ENCODE results near the gene TYRO3.
A peak's percentile ranks its signal among the peaks of the same experiment; 100 is the strongest.

TYRO3 gene

GRCh38 chr15:41559239-41559782 lies 299 bp downstream of the TYRO3 start:
- peak overlapping the region; percentile 62 to 77 (median 68) for H3K4me3 ChIP-seq
- H3K9ac ChIP-seq = peak overlapping the region; percentile 65 to 79 (median 77)
- peaks cover 10 to 31% (median 24%) of the 10 kb centered on the region in 11 experiments; a peak in 21 of 22 replicates for H3K27me3 ChIP-seq
- H3K9me3 ChIP-seq (replicated peaks in 1 of 11) = no peaks in the 10 kb centered on the region
- peaks cover 0 to 6% (median 0%) of the 10 kb centered on the region in 11 experiments; a peak in 1 of 22 replicates for H3K36me3 ChIP-seq
- H3K27ac ChIP-seq = peak overlapping the region in 10 of 11 experiments; percentile 23 to 71 (median 60); a peak in 17 of 22 replicates
- peaks cover 0 to 29% (median 3%) of the 10 kb centered on the region in 11 experiments; a peak in 6 of 22 replicates for H4K20me1 ChIP-seq
- H3K4me1 ChIP-seq = peaks cover 38 to 82% (median 69%) of the 10 kb centered on the region in 10 experiments
- H3K4me2 ChIP-seq = peak overlapping the region; percentile 90 to 99 (median 99)
- no peak for TF ChIP-seq Cebpa-rat (IDR thresholded peaks at IDR 0.05)

DNA sequence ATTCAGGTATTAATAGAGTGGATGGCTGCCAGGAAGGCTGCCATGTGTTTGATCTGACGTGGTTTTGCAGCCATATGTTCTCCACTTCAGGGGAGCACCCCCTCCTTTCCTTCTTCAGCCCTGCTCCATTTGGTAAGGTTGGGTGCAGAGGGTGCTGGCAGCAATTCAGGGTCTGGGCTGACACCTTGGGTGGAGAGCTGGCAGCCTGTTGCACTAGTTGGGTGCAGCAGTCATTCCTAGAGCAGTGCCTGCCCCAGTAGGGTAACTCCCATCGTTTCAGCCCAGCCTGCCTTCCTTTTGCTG lies 1.5 kb downstream of the TYRO3 start:
- Histone ChIP-seq H3K27me3 (peaks cover 10 to 31% (median 24%) of the 10 kb centered on the region in 11 experiments; a peak in 21 of 22 replicates), H3K9ac (no peak overlapping the region; a peak in 1 of 22 replicates), H3K4me2 (peak overlapping the region in 9 of 11 experiments; percentile 36 to 99 (median 99); a peak in 14 of 22 replicates), H3K4me3 (no peak overlapping the region), H3K27ac (no peak overlapping the region), H3K4me1 (peaks cover 28 to 74% (median 61%) of the 10 kb centered on the region in 10 experiments), H4K20me1 (peaks cover 0 to 29% (median 3%) of the 10 kb centered on the region in 11 experiments; a peak in 6 of 22 replicates), H3K9me3 (replicated peaks in 1 of 11) (no peaks in the 10 kb centered on the region), H3K36me3 (peaks cover 0 to 6% (median 0%) of the 10 kb centered on the region in 11 experiments; a peak in 1 of 22 replicates)
- no peak for TF ChIP-seq Cebpa-rat (IDR thresholded peaks at IDR 0.05)

GRCh38 chr15:41561104-41561776 lies 2.2 kb downstream of the TYRO3 start:
- H3K36me3 ChIP-seq = peaks cover 0 to 6% (median 0%) of the 10 kb centered on the region in 11 experiments; a peak in 1 of 22 replicates
- no peaks in the 10 kb centered on the region for H3K9me3 ChIP-seq (replicated peaks in 1 of 11)
- H3K4me2 ChIP-seq = peak overlapping the region in 9 of 11 experiments; percentile 3 to 99 (median 93); a peak in 17 of 22 replicates
- peaks cover 10 to 31% (median 24%) of the 10 kb centered on the region in 11 experiments; a peak in 21 of 22 replicates for H3K27me3 ChIP-seq
- H4K20me1 ChIP-seq = peaks cover 0 to 29% (median 3%) of the 10 kb centered on the region in 11 experiments; a peak in 6 of 22 replicates
- H3K27ac ChIP-seq = no peak overlapping the region
- H3K4me1 ChIP-seq = peaks cover 24 to 67% (median 57%) of the 10 kb centered on the region in 10 experiments
- H3K4me3 ChIP-seq = no peak overlapping the region
- no peak overlapping the region; a peak in 1 of 22 replicates for H3K9ac ChIP-seq
- no peak for TF ChIP-seq Cebpa-rat (IDR thresholded peaks at IDR 0.05)

- no peak overlapping the region for H3K4me3 ChIP-seq
- peaks cover 10 to 31% (median 24%) of the 10 kb centered on the region in 11 experiments; a peak in 21 of 22 replicates for H3K27me3 ChIP-seq
- H3K9ac ChIP-seq = no peak overlapping the region
- no peak for TF ChIP-seq Cebpa-rat (IDR thresholded peaks at IDR 0.05)
- H3K4me1 ChIP-seq = peaks cover 18 to 62% (median 52%) of the 10 kb centered on the region in 10 experiments
- peaks cover 0 to 29% (median 3%) of the 10 kb centered on the region in 11 experiments; a peak in 6 of 22 replicates for H4K20me1 ChIP-seq
- H3K9me3 ChIP-seq (replicated peaks in 1 of 11) = no peaks in the 10 kb centered on the region
- H3K27ac ChIP-seq = no peak overlapping the region
- peaks cover 0 to 6% (median 0%) of the 10 kb centered on the region in 11 experiments; a peak in 1 of 22 replicates for H3K36me3 ChIP-seq
- H3K4me2 ChIP-seq = peak overlapping the region in 9 of 11 experiments; percentile 3 to 99 (median 93); a peak in 17 of 22 replicates
Measured at GRCh38 chr15:41561777-41562145, 2.7 kb downstream of the TYRO3 start.

DNA sequence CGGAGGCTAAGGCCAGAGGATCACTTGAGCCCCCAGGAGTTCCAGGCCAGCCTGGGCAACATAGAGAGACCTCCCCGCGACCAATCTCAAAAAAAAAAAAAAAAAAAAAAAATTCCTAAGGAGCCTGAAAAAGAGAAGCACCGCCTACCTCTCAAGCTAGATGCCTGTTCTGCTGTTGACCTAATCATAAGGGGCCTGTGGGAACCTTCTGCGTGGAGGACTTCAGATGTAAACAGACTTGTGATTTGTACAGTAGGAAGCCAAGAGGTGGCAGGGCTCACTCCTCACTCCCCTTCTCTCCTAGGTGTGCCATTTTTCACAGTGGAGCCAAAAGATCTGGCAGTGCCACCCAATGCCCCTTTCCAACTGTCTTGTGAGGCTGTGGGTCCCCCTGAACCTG lies 3.2 kb downstream of the TYRO3 start:
- H3K27ac ChIP-seq = no peak overlapping the region
- peaks cover 10 to 31% (median 24%) of the 10 kb centered on the region in 11 experiments; a peak in 21 of 22 replicates for H3K27me3 ChIP-seq
- H3K4me2 ChIP-seq = peak overlapping the region in 6 of 11 experiments; percentile 30 to 99 (median 95); a peak in 6 of 22 replicates
- H3K9ac ChIP-seq = no peak overlapping the region
- peaks cover 0 to 29% (median 3%) of the 10 kb centered on the region in 11 experiments; a peak in 6 of 22 replicates for H4K20me1 ChIP-seq
- H3K4me3 ChIP-seq = no peak overlapping the region
- H3K4me1 ChIP-seq = peaks cover 14 to 57% (median 47%) of the 10 kb centered on the region in 10 experiments
- no peaks in the 10 kb centered on the region for H3K9me3 ChIP-seq (replicated peaks in 1 of 11)
- TF ChIP-seq Cebpa-rat (IDR thresholded peaks at IDR 0.05) = no peak
- H3K36me3 ChIP-seq = peaks cover 0 to 6% (median 0%) of the 10 kb centered on the region in 11 experiments; a peak in 1 of 22 replicates

- H3K4me3 ChIP-seq = no peak overlapping the region
- peaks cover 10 to 31% (median 24%) of the 10 kb centered on the region in 11 experiments; a peak in 21 of 22 replicates for H3K27me3 ChIP-seq
- 0 out of 22 replicates have a peak overlapping the region, but pooled peaks of 1 of the 11 experiments have one; percentile 8 for H3K4me2 ChIP-seq
- no peak overlapping the region for H3K9ac ChIP-seq
- H4K20me1 ChIP-seq = peaks cover 0 to 29% (median 3%) of the 10 kb centered on the region in 11 experiments; a peak in 6 of 22 replicates
- H3K27ac ChIP-seq = no peak overlapping the region
- H3K9me3 ChIP-seq (replicated peaks in 1 of 11) = no peaks in the 10 kb centered on the region
- H3K4me1 ChIP-seq = peaks cover 8 to 52% (median 41%) of the 10 kb centered on the region in 10 experiments
- no peak for TF ChIP-seq Cebpa-rat (IDR thresholded peaks at IDR 0.05)
- peaks cover 0 to 6% (median 0%) of the 10 kb centered on the region in 11 experiments; a peak in 1 of 22 replicates for H3K36me3 ChIP-seq
Measured at GRCh38 chr15:41562784-41563198, 3.8 kb downstream of the TYRO3 start.

- no peak for TF ChIP-seq Cebpa-rat (IDR thresholded peaks at IDR 0.05)
- Histone ChIP-seq H3K4me1 (peaks cover 0 to 42% (median 32%) of the 10 kb centered on the region in 10 experiments; a peak in 16 of 20 replicates), H3K36me3 (peaks cover 0 to 6% (median 0%) of the 10 kb centered on the region in 11 experiments; a peak in 1 of 22 replicates), H3K9ac (no peak overlapping the region), H3K27me3 (peaks cover 8 to 23% (median 18%) of the 10 kb centered on the region in 11 experiments; a peak in 21 of 22 replicates), H3K9me3 (replicated peaks in 1 of 11) (no peaks in the 10 kb centered on the region), H3K4me2 (peak overlapping the region in 2 of 11 experiments; percentile 7 to 29; a peak in 3 of 22 replicates), H4K20me1 (peaks cover 0 to 25% (median 3%) of the 10 kb centered on the region in 11 experiments; a peak in 6 of 22 replicates), H3K4me3 (no peak overlapping the region), H3K27ac (no peak overlapping the region)
Measured at GRCh38 chr15:41564286-41564959, 5.4 kb downstream of the TYRO3 start.

DNA sequence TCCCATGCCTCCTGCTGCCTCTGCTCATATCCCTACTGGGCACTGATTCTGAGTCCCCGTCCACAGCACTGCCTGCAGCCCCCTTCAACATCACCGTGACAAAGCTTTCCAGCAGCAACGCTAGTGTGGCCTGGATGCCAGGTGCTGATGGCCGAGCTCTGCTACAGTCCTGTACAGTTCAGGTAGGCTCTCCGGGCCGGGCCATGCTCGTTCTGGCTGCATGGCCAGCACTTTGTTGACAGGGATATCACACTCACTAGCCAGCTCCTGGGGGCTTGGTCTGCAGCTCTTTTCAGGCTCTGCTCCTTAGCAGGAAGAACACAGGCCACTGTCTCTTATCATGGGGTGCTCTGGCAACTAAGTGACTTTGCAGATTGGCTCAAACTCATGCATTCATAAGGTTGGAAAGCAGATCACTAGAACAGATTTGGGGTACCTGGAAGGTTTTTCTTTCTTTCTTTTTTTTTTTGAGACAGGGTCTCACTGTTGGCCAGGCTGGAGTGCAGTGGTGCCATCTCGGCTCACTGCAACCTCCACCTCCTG lies 6.0 kb downstream of the TYRO3 start:
- peaks cover 2 to 17% (median 12%) of the 10 kb centered on the region in 11 experiments; a peak in 21 of 22 replicates for H3K27me3 ChIP-seq
- H3K9ac ChIP-seq = no peak overlapping the region
- peaks cover 0 to 6% (median 0%) of the 10 kb centered on the region in 11 experiments; a peak in 2 of 22 replicates for H3K36me3 ChIP-seq
- peak overlapping the region in 2 of 11 experiments; percentile 7 to 29; a peak in 1 of 22 replicates for H3K4me2 ChIP-seq
- no peaks in the 10 kb centered on the region for H3K9me3 ChIP-seq (replicated peaks in 1 of 11)
- H3K4me3 ChIP-seq = no peak overlapping the region
- H4K20me1 ChIP-seq = peaks cover 0 to 21% (median 3%) of the 10 kb centered on the region in 11 experiments; a peak in 7 of 22 replicates
- no peak for TF ChIP-seq Cebpa-rat (IDR thresholded peaks at IDR 0.05)
- H3K4me1 ChIP-seq = peaks cover 0 to 36% (median 26%) of the 10 kb centered on the region in 10 experiments; a peak in 16 of 20 replicates
- no peak overlapping the region for H3K27ac ChIP-seq
